Measurements from ENCODE around the gene FBXO9.

Gene FBXO9

DNA sequence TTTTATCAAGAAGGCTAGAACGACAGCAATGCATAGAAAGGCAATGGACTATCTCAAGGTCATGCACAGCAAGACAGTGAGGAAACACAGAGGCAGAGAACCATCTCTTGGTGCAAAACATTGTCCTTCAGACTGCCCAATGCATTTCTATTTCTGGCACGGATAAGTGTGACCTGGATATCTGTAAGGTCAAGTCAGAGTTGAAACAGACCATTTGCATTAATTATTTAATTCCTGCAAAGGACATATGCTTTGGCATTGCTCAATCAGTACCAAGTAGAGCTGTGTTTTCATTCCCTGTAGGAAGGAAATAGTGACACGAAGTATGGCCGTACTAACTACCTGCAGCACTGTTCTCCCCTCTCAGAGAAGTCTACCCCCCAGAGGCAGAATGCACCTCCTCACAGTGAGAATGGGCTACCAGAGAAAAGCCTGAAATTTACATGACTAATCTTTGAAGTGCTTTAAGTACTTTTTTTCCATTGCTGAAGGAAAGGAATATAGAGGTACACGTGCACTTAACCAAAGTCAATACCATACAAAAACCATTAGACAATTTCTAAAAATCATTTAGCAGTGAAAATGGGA lies 38.0 kb upstream of the FBXO9 start:
- TF ChIP-seq, protein P1, sequence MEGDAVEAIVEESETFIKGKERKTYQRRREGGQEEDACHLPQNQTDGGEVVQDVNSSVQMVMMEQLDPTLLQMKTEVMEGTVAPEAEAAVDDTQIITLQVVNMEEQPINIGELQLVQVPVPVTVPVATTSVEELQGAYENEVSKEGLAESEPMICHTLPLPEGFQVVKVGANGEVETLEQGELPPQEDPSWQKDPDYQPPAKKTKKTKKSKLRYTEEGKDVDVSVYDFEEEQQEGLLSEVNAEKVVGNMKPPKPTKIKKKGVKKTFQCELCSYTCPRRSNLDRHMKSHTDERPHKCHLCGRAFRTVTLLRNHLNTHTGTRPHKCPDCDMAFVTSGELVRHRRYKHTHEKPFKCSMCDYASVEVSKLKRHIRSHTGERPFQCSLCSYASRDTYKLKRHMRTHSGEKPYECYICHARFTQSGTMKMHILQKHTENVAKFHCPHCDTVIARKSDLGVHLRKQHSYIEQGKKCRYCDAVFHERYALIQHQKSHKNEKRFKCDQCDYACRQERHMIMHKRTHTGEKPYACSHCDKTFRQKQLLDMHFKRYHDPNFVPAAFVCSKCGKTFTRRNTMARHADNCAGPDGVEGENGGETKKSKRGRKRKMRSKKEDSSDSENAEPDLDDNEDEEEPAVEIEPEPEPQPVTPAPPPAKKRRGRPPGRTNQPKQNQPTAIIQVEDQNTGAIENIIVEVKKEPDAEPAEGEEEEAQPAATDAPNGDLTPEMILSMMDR (IDR thresholded peaks at IDR 0.05; ENCODE audit: low read depth, low read length, poor library complexity, severe bottlenecking), result no peak
- no peak for TF ChIP-seq EZH2phosphoT487 (IDR thresholded peaks at IDR 0.05; ENCODE audit: borderline replicate concordance, low read length)
- H3K4me2 ChIP-seq (ENCODE audit: low read length), result no peak overlapping the region

DNA sequence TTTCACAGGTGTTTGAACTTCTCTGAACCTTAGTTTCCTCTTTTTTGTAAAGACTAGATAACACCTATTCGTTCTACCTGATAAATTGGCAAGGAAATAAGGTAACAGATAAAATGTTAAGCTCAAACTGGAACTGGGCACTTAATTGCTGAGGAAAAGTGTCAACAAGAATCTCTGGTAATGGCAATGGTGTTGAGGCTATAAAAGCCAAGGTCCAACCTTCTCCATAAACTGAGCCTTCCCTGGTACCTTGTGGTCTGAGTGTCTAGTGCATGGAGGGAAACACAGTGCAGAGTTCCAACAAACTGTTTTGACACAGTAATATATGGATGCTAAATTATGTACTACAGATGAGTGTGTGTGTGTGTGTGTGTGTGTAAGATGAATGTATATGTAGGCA lies 36.7 kb upstream of the FBXO9 start:
- no peaks in the 10 kb centered on the region for H4K20me1 ChIP-seq (ENCODE audit: control insufficient read depth, insufficient read depth, low read depth, low read length)
- no peaks in the 10 kb centered on the region for H3F3A ChIP-seq (ENCODE audit: control insufficient read depth, insufficient read depth)
- H3K9me2 ChIP-seq (replicated peaks; ENCODE audit: control insufficient read depth, low read length), result no peaks in the 10 kb centered on the region
- H3K79me2 ChIP-seq (ENCODE audit: control insufficient read depth, low read length), result no peaks in the 10 kb centered on the region
- H3K36me3 ChIP-seq (ENCODE audit: control insufficient read depth, low read length), result no peaks in the 10 kb centered on the region
- no peak overlapping the region for H3K4me2 ChIP-seq (ENCODE audit: low read length)
- H3K27ac ChIP-seq (ENCODE audit: low read depth, low read length), result no peak overlapping the region
- no peaks in the 10 kb centered on the region for H3K9me3 ChIP-seq (ENCODE audit: control insufficient read depth, insufficient read depth, low read length)
- H3K27me3 ChIP-seq (ENCODE audit: control insufficient read depth, low read length), result no peaks in the 10 kb centered on the region
- TF ChIP-seq, protein P1 (IDR thresholded peaks at IDR 0.05; ENCODE audit: low read depth, low read length, poor library complexity, severe bottlenecking), result no peak
- TF ChIP-seq EZH2phosphoT487 (IDR thresholded peaks at IDR 0.05; ENCODE audit: borderline replicate concordance, low read length), result no peak
- H3K4me3 ChIP-seq (ENCODE audit: low read length), result no peak overlapping the region
- no peaks in the 10 kb centered on the region for H3K4me1 ChIP-seq (ENCODE audit: control insufficient read depth, low read length)

More for the DNA sequence above, 38.0 kb upstream of the FBXO9 start:
- Histone ChIP-seq H3K27me3 (ENCODE audit: control insufficient read depth, low read length) (no peaks in the 10 kb centered on the region), H3K79me2 (ENCODE audit: control insufficient read depth, low read length) (no peaks in the 10 kb centered on the region), H3K27ac (ENCODE audit: low read depth, low read length) (no peak overlapping the region), H3K4me3 (ENCODE audit: low read length) (no peak overlapping the region), H3K9me2 (replicated peaks; ENCODE audit: control insufficient read depth, low read length) (no peaks in the 10 kb centered on the region), H3K36me3 (ENCODE audit: control insufficient read depth, low read length) (no peaks in the 10 kb centered on the region), H3K4me1 (ENCODE audit: control insufficient read depth, low read length) (no peaks in the 10 kb centered on the region), H4K20me1 (ENCODE audit: control insufficient read depth, insufficient read depth, low read depth, low read length) (no peaks in the 10 kb centered on the region), H3K9me3 (ENCODE audit: control insufficient read depth, insufficient read depth, low read length) (no peaks in the 10 kb centered on the region), H3F3A (ENCODE audit: control insufficient read depth, insufficient read depth) (no peaks in the 10 kb centered on the region)

DNA sequence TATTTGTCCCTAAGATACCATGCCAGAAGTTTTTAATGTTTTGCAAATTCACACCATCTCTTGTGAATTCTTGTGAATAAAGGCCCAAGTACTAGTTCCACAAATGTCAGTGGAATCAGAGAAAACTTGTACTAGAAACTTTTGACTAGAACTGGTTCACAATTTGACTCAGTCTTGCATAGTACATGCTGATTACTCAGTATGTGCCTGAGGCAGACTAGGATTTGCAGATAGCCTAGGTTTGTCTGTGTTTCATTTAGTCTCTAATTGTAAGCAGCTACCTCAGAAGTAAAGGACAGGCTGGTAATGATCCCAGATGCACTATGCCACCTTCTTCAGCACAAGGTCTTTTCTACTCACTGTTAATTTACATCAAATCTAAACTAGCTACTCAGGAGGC lies 35.9 kb upstream of the FBXO9 start:
- no peaks in the 10 kb centered on the region for H3K79me2 ChIP-seq (ENCODE audit: control insufficient read depth, low read length)
- H3K4me3 ChIP-seq (ENCODE audit: low read length), result no peak overlapping the region
- H3K27me3 ChIP-seq (ENCODE audit: control insufficient read depth, low read length), result no peaks in the 10 kb centered on the region
- H3K36me3 ChIP-seq (ENCODE audit: control insufficient read depth, low read length), result no peaks in the 10 kb centered on the region
- TF ChIP-seq, protein P1 (IDR thresholded peaks at IDR 0.05; ENCODE audit: low read depth, low read length, poor library complexity, severe bottlenecking), result no peak
- TF ChIP-seq EZH2phosphoT487 (IDR thresholded peaks at IDR 0.05; ENCODE audit: borderline replicate concordance, low read length), result no peak
- no peak overlapping the region for H3K27ac ChIP-seq (ENCODE audit: low read depth, low read length)
- H4K20me1 ChIP-seq (ENCODE audit: control insufficient read depth, insufficient read depth, low read depth, low read length), result no peaks in the 10 kb centered on the region
- H3K9me3 ChIP-seq (ENCODE audit: control insufficient read depth, insufficient read depth, low read length), result no peaks in the 10 kb centered on the region
- no peak overlapping the region for H3K4me2 ChIP-seq (ENCODE audit: low read length)
- no peaks in the 10 kb centered on the region for H3F3A ChIP-seq (ENCODE audit: control insufficient read depth, insufficient read depth)
- no peaks in the 10 kb centered on the region for H3K9me2 ChIP-seq (replicated peaks; ENCODE audit: control insufficient read depth, low read length)
- no peaks in the 10 kb centered on the region for H3K4me1 ChIP-seq (ENCODE audit: control insufficient read depth, low read length)
